K562 (cell line): ENCODE results near the gene PPP1R15A. TPM values are rescaled to one million over a fixed set of nuclear protein-coding genes. Genes with fewer than 3 reads are reported as not detected.

Experiments used
- CCAR2 ChIP-seq: fragments of 200-400 bp; formaldehyde crosslinking; IDR thresholded peaks from 2 replicates; pipeline ENCODE4 v1.6.1; 2017; ENCODE audit warnings: mild to moderate bottlenecking, low read depth, low read length
- CREBBP ChIP-seq: IDR thresholded peaks from one replicate; pipeline ENCODE4 v1.6.1; 2012; ENCODE audit warnings: low read depth, mild to moderate bottlenecking, control low read depth, inconsistent platforms, low read length
- DMBX1 ChIP-seq: fragments of 250-450 bp; sonication (Bioruptor Pico); IDR thresholded peaks from 2 replicates; pipeline ENCODE4 v1.8.0; 2022; ENCODE audit warnings: inconsistent platforms, mild to moderate bottlenecking, moderate library complexity, borderline replicate concordance
- GABPB2 ChIP-seq: fragments of 250-450 bp; sonication (Bioruptor Pico); conservative IDR thresholded peaks from 2 replicates; pipeline ENCODE4 v1.5.1; 2021; ENCODE audit warnings: mild to moderate bottlenecking
- HDAC6 ChIP-seq: IDR thresholded peaks from 2 replicates; pipeline ENCODE4 v1.6.1; 2012; ENCODE audit warnings: low read depth, mild to moderate bottlenecking, control low read depth, inconsistent platforms, low read length, moderate library complexity
- HOXB6 ChIP-seq: fragments of 250-450 bp; sonication (Bioruptor Pico); IDR thresholded peaks from 2 replicates; pipeline ENCODE4 v1.5.1; 2022; ENCODE audit warnings: mild to moderate bottlenecking, borderline replicate concordance
- KLF13 ChIP-seq: fragments of 450-650 bp; IDR thresholded peaks from 2 replicates; pipeline ENCODE4 v1.6.1; 2016; ENCODE audit warnings: missing genetic modification characterization, low read depth, mild to moderate bottlenecking, missing compliant biosample characterization, moderate library complexity, borderline replicate concordance
- RCOR1 ChIP-seq, 2 experiments: IDR thresholded peaks; 2 replicates each; pipeline ENCODE4 v1.6.1; 2012; ENCODE audit warnings: low read depth in 2 of 2, low read length in 2 of 2, borderline replicate concordance in 1 of 2, improper control_type of control experiment in 1 of 2
- SETDB1 ChIP-seq: IDR thresholded peaks from one replicate; pipeline ENCODE4 v1.6.1; 2012; ENCODE audit warnings: low read length, control low read depth, inconsistent platforms
- SIRT6 ChIP-seq: IDR thresholded peaks from one replicate; pipeline ENCODE4 v1.6.1; 2012; ENCODE audit warnings: low read depth, mild to moderate bottlenecking, control low read depth, inconsistent platforms, low read length, moderate library complexity
- SREBF1 ChIP-seq: fragments of 150-350 bp; IDR thresholded peaks from 2 replicates; pipeline ENCODE4 v1.6.1; 2014; ENCODE audit warnings: antibody characterized with exemption, low read depth, low read length, borderline replicate concordance
- TAF9B ChIP-seq: fragments of 450-650 bp; IDR thresholded peaks from 2 replicates; pipeline ENCODE4 v1.6.1; 2018; ENCODE audit warnings: mild to moderate bottlenecking; ENCODE audit not compliant: partially characterized antibody
- ZFP1 ChIP-seq: fragments of 450-650 bp; formaldehyde crosslinking; IDR thresholded peaks from 2 replicates; pipeline ENCODE4 v1.4.0; 2020; ENCODE audit warnings: mild to moderate bottlenecking, mixed read lengths
- ZNF239 ChIP-seq: fragments of 250-450 bp; sonication (Bioruptor Pico); IDR thresholded peaks from 2 replicates; pipeline ENCODE4 v1.4.0; 2020; ENCODE audit warnings: mild to moderate bottlenecking
- polyA plus RNA-seq, 8 experiments: library from polyadenylated mRNA; depleted of rRNA in 4 of 8; stranded (reverse) in 5 of 8; unstranded in 3 of 8; fragments of >200 nt; fragmentation: Nextera tagmentation in 2 of 8; fragmentation: Illumina TruSeq in 1 of 8; extraction: Ambion mirVana in 2 of 8; extraction: Trizol in 1 of 8; gene quantifications; 2 replicates each; pipeline versions ENCODE4 v1.2.1 to v1.2.3, GENCODE V29; 2011 to 2014; ENCODE audit warnings: inconsistent platforms in 1 of 8, missing spikeins in 1 of 8
- total RNA-seq, 7 experiments: library from RNA; depleted of rRNA in 6 of 7; stranded (reverse); fragments of >200 nt in 6 of 7; fragmentation: Illumina TruSeq in 2 of 7; extraction: Trizol in 2 of 7; gene quantifications; 2 replicates each; pipeline versions ENCODE4 v1.2.1 to v1.2.3, GENCODE V29; 2011 to 2021; ENCODE audit warnings: low replicate concordance in 1 of 7
- TF ChIP-seq, protein P1 (sequence below): IDR thresholded peaks from 3 replicates; pipeline ENCODE4 v1.6.1; 2011; ENCODE audit warnings: borderline replicate concordance, mild to moderate bottlenecking; ENCODE audit not compliant: insufficient read length, insufficient read depth
- TF ChIP-seq, protein P2 (sequence below): fragments of 450-650 bp; IDR thresholded peaks from one replicate; pipeline ENCODE4 v1.6.1; 2018; ENCODE audit warnings: mild to moderate bottlenecking, moderate library complexity; ENCODE audit not compliant: partially characterized antibody
- TF ChIP-seq, protein P3 (sequence below): fragments of 450-650 bp; IDR thresholded peaks from 2 replicates; pipeline ENCODE4 v1.6.1; 2016; ENCODE audit warnings: low read depth, mild to moderate bottlenecking, moderate library complexity
- TF ChIP-seq, protein P4 (sequence below): sonication (generic); formaldehyde crosslinking; IDR thresholded peaks from 2 replicates; pipeline ENCODE4 v1.8.0; 2022; ENCODE audit warnings: missing genetic modification reagents, mild to moderate bottlenecking, moderate library complexity, borderline replicate concordance
- TF ChIP-seq, protein P5 (sequence below): fragments of 150-350 bp; IDR thresholded peaks from 2 replicates; pipeline ENCODE4 v1.6.1; 2014; ENCODE audit warnings: low read depth, mild to moderate bottlenecking, low read length, borderline replicate concordance

PPP1R15A gene
- total and polyA plus RNA-seq, 9 of the 15 experiments (the other 6 are each of a cell fraction or from before 2014, with no cell fraction given), result 0.42 to 73.7 (median 44.0) TPM

DNA sequence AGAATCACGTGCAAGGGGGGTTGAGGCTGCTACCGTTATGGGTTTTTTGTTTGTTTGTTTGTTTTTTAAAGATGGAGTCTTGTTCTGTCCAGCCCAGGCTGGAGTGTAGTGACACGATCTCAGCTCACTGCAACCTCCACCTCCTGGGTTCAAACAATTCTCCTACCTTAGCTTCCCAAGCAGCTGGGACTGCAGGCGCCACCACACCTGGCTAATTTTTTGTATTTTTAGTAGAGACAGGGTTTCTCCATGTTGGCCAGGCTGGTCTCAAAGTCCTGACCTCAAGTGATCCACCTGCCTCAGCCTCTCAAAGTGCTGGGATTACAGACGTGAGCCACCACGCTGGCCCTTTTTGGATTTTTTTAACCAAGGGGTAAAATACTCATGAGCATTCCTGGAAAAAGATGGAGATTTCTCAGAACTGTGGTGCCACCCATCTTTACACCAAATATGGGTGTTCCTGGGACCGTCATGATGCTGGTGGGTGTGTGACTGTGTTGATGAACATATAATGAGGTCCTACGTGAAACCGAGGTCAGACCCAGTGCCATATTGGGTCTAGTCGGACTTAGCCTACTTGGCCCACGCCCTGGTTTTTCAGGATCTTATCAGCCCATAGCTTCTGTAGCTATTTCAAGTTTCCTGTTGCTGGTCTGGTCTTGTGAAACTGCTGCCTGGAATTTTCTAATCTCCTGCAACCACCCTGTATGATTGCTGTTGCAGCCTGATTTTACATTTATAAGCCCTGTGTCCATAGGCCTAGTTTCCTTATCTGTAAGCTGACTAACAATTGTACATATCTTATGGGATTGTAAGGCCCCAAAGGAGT, 6.2 kb downstream of the PPP1R15A start (continued):
- TF ChIP-seq HDAC6 (no peak), ZNF239 (CRISPR knock-in tag) (peak; percentile 20; the same call in 1 of the 2 replicates), GABPB2 (no peak; the same call in 1 of the 2 replicates), HOXB6 (CRISPR knock-in tag) (no peak), SIRT6 (no peak), RCOR1 (IDR thresholded peaks at IDR 0.05; ENCODE audit: borderline replicate concordance in 1 of 2, low read depth in 2 of 2, low read length in 2 of 2) (peak; percentile 96 to 98), DMBX1 (CRISPR knock-in tag) (peak; percentile 82), CCAR2 (no peak), SETDB1 (no peak), KLF13 (tag) (no peak), SREBF1 (no peak), ZFP1 (CRISPR knock-in tag) (0 out of 2 replicates have a peak, but pooled peaks have one; percentile 9), TAF9B (no peak), CREBBP (no peak)
- TF ChIP-seq, protein P1, sequence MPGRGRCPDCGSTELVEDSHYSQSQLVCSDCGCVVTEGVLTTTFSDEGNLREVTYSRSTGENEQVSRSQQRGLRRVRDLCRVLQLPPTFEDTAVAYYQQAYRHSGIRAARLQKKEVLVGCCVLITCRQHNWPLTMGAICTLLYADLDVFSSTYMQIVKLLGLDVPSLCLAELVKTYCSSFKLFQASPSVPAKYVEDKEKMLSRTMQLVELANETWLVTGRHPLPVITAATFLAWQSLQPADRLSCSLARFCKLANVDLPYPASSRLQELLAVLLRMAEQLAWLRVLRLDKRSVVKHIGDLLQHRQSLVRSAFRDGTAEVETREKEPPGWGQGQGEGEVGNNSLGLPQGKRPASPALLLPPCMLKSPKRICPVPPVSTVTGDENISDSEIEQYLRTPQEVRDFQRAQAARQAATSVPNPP, result no peak
- TF ChIP-seq, protein P2, sequence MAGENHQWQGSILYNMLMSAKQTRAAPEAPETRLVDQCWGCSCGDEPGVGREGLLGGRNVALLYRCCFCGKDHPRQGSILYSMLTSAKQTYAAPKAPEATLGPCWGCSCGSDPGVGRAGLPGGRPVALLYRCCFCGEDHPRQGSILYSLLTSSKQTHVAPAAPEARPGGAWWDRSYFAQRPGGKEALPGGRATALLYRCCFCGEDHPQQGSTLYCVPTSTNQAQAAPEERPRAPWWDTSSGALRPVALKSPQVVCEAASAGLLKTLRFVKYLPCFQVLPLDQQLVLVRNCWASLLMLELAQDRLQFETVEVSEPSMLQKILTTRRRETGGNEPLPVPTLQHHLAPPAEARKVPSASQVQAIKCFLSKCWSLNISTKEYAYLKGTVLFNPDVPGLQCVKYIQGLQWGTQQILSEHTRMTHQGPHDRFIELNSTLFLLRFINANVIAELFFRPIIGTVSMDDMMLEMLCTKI, result no peak
- TF ChIP-seq, protein P3, sequence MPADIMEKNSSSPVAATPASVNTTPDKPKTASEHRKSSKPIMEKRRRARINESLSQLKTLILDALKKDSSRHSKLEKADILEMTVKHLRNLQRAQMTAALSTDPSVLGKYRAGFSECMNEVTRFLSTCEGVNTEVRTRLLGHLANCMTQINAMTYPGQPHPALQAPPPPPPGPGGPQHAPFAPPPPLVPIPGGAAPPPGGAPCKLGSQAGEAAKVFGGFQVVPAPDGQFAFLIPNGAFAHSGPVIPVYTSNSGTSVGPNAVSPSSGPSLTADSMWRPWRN, result peak; percentile 95
- TF ChIP-seq, protein P4, sequence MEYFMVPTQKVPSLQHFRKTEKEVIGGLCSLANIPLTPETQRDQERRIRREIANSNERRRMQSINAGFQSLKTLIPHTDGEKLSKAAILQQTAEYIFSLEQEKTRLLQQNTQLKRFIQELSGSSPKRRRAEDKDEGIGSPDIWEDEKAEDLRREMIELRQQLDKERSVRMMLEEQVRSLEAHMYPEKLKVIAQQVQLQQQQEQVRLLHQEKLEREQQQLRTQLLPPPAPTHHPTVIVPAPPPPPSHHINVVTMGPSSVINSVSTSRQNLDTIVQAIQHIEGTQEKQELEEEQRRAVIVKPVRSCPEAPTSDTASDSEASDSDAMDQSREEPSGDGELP (CRISPR knock-in tag), result peak; percentile 69
- TF ChIP-seq, protein P5, sequence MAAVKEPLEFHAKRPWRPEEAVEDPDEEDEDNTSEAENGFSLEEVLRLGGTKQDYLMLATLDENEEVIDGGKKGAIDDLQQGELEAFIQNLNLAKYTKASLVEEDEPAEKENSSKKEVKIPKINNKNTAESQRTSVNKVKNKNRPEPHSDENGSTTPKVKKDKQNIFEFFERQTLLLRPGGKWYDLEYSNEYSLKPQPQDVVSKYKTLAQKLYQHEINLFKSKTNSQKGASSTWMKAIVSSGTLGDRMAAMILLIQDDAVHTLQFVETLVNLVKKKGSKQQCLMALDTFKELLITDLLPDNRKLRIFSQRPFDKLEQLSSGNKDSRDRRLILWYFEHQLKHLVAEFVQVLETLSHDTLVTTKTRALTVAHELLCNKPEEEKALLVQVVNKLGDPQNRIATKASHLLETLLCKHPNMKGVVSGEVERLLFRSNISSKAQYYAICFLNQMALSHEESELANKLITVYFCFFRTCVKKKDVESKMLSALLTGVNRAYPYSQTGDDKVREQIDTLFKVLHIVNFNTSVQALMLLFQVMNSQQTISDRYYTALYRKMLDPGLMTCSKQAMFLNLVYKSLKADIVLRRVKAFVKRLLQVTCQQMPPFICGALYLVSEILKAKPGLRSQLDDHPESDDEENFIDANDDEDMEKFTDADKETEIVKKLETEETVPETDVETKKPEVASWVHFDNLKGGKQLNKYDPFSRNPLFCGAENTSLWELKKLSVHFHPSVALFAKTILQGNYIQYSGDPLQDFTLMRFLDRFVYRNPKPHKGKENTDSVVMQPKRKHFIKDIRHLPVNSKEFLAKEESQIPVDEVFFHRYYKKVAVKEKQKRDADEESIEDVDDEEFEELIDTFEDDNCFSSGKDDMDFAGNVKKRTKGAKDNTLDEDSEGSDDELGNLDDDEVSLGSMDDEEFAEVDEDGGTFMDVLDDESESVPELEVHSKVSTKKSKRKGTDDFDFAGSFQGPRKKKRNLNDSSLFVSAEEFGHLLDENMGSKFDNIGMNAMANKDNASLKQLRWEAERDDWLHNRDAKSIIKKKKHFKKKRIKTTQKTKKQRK, result no peak
